Astrocyte of the hippocampus (primary cell): Measurements from ENCODE around the gene NT5DC4.
"Not testable (repeated sequence)": the region's sequence is repeated elsewhere in the genome, so short reads cannot be mapped to it uniquely, and the experiment has no call there.

Source experiments
- DNase-seq: peaks from one replicate; pipeline ENCODE4 v3.0.0; 2011; ENCODE audit warnings: low read depth, low spot score

The NT5DC4 gene

GRCh38 chr2:112699984-112700667 is 20.7 kb upstream of the NT5DC4 start:
- no peak for DNase-seq

- DNase-seq, result peak; percentile 23
Observed at GRCh38 chr2:112701052-112701451, 19.8 kb upstream of the NT5DC4 start.

DNA sequence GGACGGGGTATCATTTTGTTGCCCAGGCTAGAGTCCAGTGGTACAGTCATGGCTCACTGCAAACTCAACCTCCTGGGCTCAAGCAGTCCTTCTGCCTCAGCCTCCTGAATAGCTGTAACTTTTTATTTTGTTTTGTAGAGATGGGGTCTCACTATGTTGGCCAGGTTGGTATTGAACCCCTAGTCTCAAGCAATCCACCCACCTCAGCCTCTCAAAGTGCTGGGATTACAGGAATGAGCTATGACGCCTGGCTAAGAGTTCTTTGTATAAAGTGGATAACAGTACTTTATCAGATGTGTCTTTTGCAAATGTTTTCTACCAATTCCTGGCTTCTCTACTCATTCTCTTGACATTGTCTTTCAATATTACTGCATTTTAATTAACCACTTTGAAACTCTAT is 17.1 kb upstream of the NT5DC4 start:
- no peak for DNase-seq

- no peak for DNase-seq
Observed at GRCh38 chr2:112705575-112705974, 15.2 kb upstream of the NT5DC4 start.

- peak; percentile 81 for DNase-seq
Observed at GRCh38 chr2:112706170-112706664, 14.6 kb upstream of the NT5DC4 start.

DNA sequence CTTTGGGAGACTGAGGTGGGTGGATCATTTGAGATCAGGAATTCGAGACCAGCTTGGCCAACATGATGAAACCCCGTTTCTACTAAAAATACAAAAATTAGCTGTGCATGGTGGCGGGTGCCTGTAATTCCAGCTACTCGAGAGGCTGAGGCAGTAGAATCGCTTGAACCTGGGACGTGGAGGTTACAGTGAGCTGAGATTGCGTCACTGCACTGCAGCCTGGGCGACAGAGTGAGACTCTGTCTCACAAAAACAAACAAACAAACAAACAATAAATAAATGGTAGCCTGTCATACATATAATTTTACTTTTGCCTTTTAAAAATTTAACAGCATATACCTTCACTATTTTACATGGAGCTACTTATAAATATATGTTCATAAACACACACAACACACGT is 13.9 kb upstream of the NT5DC4 start:
- DNase-seq, result not testable (repeated sequence)

GRCh38 chr2:112708968-112709367 is 11.9 kb upstream of the NT5DC4 start:
- DNase-seq, result no peak

GRCh38 chr2:112709703-112710102 is 11.1 kb upstream of the NT5DC4 start:
- DNase-seq, result no peak

GRCh38 chr2:112710956-112711750 is 9.7 kb upstream of the NT5DC4 start:
- DNase-seq, result no peak

- no peak for DNase-seq
Observed at GRCh38 chr2:112712465-112712864, 8.4 kb upstream of the NT5DC4 start.

GRCh38 chr2:112712903-112713584 is 7.8 kb upstream of the NT5DC4 start:
- no peak for DNase-seq

DNA sequence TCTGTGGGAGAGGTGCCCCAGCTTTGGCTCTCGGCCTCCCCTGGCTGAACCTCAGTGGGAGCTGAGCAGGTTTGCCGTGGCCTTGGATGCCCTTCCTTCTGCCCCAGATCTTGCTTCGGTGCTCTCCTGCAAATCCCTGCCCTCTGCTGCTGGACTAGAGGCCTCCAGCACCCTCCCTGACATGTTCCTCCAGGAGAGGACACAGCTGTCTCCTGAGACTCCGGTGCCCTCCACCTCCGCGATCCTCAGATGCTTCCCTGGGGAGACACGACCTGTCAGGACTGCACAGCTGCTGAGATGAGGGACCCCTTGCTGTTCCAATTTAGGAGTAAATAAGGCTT is 7.3 kb upstream of the NT5DC4 start:
- no peak for DNase-seq

GRCh38 chr2:112713926-112714325 is 6.9 kb upstream of the NT5DC4 start:
- DNase-seq, result no peak

GRCh38 chr2:112714331-112714730 is 6.5 kb upstream of the NT5DC4 start:
- DNase-seq, result no peak

GRCh38 chr2:112714836-112715631 is 5.8 kb upstream of the NT5DC4 start:
- DNase-seq, result peak; percentile 56

- DNase-seq, result not testable (repeated sequence)
Observed at GRCh38 chr2:112716094-112716493, 4.7 kb upstream of the NT5DC4 start.

GRCh38 chr2:112716826-112717352 is 3.9 kb upstream of the NT5DC4 start:
- not testable (repeated sequence) for DNase-seq

GRCh38 chr2:112718863-112719370 is 1.9 kb upstream of the NT5DC4 start:
- no peak for DNase-seq

DNA sequence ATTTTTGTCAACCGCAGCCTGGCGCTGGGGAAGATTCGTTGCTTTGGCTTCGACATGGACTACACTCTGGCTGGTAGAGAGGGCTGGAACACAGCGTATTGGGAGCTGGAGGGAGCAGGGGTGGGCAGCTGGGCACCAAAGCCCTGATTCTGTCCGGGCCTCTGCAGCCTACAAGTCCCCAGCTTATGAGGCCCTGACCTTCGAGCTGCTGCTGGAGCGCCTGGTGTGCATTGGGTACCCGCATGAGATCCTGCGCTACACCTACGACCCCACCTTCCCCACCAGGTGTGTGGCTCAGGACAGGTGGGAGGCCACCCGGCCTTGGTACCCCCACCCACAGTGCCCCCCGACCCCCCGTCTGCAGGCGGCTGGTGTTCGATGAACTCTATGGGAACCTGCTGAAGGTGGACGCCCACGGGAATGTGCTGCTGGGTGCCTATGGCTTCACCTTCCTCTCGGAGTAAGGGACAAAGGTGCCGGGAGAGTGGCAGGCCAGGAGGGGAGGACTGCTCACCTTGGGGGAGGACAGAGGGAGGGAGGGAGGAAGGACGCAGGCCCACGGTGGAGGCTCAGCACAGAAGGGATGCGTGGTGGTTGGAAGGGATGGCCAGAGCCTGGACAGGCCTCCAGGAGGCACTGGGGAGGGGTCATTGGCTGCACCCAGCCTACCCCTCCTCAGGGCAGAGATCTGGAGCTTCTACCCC is 1.2 kb downstream of the NT5DC4 start:
- no peak for DNase-seq

GRCh38 chr2:112722816-112723546 is 2.2 kb downstream of the NT5DC4 start:
- DNase-seq, result no peak
